NCI-H748 treated with DMSO at 0.1 percent for 48 hours (cell line): ENCODE data around the gene IGF1R.

Experiments
- DNase-seq: peaks from one replicate; lab custom pipeline; 2025; lab: John Stamatoyannopoulos, UW

The IGF1R gene

DNA sequence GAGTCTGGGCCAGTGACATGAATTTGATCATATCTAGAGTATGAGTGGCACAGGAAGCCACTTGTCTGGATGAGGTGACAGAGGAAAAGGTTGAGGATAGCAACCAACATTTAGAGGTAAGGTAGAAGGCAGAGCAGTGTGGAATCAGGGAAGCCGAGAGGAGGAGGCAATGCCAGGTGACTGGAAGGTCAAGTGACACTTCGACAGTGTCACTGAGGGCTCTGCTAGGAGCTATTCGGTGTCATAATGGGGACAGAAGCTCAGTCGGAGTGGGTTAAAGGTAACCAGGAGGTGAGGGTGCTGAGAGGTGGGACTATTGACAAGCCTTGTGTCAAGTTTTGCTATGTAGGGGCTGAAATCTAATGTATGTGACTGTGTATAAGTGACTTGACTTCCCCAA, 56.7 kb downstream of the IGF1R start:
- DNase-seq = no peak

DNA sequence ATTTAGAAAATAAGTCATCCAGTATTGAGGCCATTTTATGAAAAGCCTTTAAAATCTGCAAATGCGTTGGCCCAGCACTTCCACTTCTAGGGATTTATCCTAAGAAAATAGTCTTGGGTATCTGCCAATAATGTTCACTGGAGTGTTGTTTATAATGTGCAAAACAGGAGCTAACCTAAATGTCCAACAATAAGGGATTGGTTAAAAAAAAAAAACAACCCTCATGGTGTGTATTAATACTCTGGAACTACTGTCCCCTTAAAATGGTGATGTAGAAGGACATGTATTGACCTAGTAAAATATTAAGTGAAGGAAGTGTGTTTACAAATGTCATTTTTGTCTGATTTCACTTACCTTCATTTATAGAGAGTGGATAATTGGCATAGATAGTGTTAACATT, 58.0 kb downstream of the IGF1R start:
- DNase-seq = no peak

DNA sequence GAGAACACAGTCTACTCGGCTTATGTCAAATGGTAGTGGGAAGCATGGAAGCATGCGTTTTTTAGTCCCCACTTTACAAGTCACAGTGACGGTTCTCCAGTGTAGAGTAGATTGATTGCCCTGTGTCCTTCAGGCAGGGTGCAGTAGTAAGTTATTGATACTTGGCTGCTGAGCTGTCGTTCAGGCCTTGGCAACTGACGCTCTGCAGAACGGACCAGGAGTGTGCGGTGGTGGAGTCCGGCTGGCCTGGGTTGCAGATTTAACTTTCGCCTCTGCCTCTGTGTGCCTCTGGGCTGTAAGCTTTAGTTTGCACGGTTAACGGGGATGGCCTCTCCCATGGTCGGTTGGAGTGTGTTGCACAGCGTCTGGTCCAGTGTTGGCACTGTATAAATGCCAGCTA, 58.6 kb downstream of the IGF1R start:
- DNase-seq = no peak

DNA sequence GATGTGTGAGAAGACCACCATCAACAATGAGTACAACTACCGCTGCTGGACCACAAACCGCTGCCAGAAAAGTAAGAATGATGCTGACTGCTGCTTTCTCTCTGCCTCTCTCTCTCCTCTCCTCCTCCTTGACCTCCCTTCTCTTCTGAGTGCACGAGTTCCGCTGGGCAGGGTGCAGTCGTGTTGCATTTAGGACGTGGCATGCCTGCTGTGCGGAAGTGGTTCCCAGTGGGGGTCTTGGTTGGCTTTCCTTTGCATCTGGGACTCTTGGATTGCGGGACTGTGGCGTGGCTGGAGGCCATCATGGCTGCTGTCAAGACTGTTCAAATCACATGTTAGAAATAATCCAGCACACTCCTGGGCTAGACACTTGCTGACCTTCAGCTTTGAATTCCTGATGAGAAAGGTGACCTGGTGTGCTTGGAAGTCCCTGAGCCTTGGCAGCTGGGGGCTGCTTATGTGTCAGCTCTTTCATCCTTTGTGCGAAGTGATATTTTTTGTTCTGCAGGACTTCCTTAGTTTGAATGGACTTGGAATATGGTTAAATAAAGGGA, 59.8 kb downstream of the IGF1R start:
- no peak for DNase-seq

DNA sequence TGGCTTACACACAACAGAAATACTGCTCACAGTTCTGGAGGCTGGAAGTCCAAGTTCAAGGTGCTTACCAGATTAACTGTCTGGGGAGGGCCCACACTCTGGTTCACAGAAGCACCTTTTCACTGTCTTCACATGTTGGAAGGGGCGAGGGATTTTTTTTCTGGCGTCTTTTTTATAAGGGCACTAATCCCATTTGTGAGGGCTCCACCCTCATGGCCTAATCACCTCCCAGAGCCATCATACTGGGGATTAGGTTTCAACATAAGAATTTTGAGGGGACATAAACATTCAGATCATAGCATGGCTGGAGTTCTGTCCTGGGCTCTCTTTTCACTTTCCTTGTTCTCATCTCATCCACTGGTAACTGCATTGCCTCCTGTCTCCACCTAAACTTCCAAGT, 63.5 kb downstream of the IGF1R start:
- DNase-seq = no peak

DNA sequence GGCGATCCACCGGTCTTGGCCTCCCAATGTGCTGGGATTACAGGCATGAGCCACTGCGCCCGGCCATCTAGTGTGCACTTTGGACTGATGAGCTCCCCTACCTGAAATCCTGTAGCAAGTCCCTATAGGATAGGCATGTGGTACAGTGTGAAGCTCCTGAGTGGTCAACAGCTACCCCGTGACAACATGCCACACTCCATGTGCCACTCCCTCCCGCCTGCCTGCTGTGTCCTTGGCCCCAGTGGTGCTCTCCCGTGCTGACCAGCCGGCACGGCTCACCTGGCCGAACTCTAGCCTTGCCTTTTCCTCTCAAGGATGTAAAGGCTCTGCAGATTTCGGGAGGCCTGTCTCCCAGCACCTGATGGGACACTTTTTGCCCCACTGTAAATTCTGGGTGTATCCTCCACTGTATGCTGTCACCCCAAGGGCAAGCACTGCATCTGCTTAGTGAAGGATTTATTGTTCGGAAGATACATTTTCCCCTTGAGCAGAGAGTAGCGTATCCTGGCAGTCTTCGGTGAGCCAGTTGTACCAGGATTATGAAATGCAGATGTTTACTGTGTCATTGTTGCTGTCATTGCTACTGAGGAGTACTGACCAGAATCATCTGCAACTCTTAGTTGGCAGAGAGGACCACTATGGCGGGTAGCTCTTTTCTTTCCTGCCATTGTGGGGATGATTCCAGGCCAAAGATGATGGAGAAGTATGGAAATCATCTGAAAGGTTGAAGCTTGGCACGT, 64.7 kb downstream of the IGF1R start:
- DNase-seq = no peak

DNA sequence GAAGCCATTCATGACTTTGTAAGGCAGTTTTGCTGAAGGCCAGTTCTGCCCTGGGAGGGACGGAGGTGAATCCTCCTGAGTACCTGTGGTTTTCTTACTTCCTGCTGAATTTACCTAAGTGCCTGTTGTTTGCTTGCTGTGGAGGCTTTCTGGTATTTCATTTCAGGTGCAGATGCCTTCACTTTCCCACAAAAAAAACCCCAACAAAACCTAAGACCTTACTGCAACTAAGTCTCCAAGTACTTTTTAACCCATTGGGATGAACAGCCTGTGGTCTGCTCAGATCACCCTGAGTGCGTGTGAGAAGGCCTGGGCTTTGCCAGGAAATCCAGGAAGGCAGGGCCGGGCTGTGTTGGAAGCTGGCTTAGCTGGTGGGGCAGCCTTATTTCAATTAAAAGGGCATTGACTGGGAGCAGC, 65.3 kb downstream of the IGF1R start:
- no peak for DNase-seq

DNA sequence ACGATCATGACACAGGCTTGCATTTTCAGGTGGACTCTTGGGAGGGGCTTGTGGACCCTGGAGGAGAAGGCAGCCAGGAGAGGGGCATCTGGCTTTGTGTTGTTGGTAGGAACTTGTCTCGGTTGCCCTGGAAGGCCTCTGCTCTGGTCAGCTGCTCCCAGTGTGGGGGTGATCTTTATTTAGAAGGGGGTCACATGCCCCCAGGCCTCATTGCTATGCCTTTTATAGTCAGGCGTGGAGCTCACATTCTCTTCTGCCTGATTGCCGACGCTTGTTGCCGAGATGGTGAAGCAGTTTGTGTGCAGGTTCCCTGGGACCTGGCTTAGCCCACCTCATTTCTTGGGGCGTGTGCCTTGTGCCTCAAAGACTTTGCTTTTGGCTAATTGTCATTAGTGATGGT, 66.6 kb downstream of the IGF1R start:
- no peak for DNase-seq

DNA sequence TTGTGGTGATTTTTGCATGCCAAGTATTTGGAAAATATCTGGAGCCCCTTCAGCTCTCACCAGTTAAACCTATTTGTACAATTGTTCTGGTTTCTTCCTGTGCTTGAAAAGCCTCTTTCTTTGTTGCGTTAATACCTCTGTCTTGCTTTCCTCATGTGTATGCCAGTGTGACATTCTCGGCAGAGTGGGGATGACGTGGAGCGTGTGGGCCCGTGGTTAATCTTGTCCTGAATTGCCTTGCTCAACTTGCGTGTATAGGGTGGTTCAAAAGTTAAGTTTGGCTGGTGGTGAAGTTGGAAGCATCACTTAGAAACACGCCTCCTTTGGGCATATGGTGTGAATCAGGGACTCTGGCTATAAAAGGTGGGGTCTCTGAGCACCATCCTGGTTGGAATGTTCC, 67.1 kb downstream of the IGF1R start:
- DNase-seq = no peak

DNA sequence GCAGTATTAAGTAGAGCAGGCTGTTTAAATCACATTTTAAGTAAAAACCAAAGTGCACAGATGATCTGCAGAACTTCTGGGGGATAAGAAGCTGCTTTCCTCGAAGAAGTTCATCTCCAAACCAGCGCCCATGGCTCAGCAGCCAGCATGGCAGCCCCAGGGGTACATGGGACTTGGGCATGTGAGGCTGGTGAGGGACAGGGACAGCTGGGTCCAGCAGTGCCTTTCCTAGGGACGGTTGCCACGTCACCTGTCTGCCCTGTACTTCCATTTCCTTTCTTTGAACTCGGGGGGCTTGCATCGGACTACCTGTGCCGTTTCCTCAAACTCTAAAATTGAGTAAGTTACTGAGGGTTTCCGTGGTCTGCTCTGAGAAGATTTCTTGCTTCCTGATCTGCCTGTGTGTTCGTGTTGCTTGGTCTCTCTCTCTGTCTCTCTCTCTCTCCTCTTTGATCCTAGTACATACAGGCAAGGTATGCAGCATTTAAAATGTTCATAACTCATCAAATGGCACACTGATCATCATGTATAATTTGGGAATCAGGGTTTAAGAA, 67.6 kb downstream of the IGF1R start:
- no peak for DNase-seq

DNA sequence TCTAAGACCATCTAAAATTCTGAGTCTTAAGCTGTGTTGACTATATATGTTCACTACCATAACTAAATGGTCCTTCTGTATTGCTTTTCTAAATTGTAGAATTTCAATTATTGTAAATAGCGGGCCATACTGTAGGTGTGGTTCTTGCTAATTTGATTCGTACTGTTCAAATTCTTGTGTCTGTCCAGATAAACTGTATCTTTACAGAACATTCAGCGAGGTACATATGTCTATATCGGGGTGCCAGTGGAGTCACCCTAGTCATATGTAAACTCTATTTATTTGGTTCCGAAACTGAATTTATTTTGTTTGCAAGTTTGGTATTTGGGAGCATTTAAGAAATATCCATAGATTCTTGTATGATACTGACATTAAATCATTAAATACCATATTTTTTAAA, 69.0 kb downstream of the IGF1R start:
- DNase-seq = no peak

DNA sequence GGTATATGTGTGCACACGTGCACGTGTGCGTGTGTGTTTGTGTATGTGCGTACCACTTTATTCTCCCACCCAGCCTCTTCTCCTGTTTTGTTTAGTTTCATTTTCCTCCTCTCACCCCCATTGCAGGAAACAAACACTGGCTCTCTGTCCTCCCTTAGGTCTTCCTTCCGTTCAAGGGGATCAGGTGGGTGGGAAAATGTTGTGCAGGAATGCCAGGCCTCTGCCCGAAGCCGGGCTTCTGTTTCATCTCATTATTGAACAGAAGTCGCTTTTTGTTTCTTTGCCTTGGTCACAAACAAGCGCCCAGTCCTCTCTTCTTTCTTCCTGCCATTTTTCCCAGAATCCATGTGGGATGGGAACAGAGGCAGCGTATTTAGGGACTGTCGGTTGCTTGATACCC, 69.6 kb downstream of the IGF1R start:
- no peak for DNase-seq

DNA sequence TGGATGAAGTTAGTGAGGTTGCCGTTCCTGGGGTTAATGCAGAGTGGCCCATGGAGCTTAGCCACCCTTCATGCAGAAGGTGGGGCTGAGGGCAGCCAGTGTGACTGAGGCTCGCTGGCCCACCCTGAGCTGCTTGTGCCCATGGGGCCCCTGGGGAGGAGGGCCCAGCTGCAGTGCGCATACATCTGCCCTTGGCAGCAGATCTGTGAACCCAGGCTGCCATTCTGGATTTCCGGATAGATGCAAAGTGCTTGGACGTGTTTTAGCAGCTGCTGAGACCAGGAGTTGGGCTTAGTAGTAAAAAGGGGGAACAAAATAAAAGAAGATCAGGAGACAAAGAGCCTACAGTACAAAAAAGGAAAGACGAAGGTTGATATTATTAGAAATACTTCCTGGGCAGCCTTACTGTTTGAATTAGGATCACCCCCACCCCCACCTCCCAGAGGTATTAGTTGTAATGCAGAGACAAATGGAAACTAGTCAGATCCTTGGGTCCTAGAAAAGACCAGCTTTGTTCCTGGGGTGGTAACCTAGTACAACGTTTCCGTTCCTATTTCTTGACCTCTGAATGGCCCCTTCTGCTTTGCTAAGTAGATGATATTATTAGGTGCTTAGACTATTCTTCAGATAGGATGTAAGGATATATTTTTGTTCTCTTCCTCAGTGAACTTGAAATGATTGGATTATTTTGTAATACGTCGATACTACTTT, 70.2 kb downstream of the IGF1R start:
- DNase-seq = no peak

DNA sequence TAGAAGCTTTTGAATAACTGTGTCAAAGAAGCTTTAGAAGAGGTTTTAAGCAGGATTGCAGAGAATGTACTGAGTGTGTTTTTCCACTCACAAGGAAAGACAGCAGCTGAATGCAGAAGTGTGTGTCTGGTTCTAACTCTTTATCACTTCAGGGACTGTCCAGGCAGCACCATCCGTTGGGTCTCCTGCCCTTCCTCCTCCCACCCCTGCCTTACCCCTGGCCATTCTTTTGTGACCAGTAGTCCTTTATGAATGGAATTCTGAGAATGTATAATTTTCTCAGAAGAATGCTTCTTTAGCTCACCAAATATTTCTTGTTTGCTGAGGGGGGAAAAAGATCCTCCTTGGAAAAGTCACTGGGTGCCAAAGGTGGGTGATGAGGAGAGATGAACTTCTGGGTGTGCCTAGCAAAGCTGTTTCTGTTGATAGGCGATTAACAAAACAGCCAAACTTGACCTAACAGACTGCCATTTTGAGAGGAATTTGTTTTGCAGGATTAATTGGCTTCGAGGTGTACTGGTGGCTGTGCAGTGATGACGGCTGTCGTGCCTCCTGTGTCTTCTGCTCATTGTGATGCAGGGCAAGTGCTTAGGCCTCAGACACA, 70.9 kb downstream of the IGF1R start:
- no peak for DNase-seq

DNA sequence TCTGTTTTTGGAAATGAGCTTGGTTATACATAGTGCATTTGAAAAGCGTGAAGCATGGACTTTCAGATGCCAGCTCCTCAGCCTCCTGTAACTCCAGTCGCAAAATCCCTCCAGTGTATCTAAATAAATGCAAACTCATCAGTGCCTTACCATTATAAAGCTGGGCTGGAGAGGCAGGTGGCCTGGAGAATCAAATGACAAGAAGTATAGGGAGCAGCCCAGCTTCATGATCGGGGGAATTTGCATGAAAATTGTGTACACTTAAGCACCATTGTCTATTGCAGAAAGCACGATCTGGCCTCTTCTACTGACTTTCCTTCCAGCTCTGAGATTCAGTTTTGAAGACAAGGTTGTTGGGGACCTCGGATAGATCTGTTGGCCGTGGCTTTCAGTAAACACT, 71.7 kb downstream of the IGF1R start:
- no peak for DNase-seq

DNA sequence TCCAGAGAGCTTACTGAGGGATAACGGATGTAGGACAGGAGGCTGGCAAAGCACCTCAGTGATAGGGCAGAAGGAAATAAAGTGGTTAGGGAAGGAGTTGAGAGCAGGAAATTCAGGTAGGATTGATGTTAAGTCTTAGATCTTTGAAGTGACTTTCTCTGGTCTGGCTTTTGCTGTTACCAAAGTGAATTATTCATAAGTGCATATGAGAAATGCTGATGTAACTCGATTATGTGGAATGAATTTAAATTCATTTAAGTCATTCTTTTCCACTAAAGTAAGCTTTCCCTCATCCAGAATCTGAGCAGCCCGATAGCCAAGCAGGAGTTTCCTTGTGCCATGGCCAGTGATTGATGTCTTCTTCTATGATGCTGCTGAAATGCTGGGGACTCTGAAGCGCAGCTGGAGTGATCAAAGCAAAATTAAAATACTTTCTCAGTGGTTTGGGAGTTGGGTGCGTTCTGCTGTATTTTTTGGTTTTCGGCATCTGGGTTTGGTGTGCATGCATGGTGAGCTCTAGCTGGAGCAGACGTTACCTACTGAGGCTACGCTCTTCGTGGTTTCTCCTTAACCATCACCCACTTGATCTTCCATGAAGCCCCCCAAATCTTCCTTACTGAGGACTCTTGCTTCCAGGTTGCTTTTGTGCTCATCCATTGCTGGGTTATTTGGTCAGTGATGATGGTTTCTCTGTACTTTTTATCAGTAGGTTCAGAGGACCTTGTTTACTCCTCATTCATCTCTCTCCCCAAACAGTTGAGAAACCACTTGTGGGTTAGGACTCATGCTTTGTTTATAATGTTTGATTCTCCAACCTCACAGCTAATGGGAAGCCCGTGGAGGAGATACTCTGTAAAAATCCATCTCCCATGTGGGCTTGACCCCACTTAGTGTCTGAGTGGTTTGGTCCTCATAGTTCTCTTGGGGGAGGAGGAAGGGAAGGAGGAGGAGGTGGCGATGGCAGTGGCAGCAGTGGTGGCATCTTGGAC, 72.5 kb downstream of the IGF1R start:
- DNase-seq = no peak

DNA sequence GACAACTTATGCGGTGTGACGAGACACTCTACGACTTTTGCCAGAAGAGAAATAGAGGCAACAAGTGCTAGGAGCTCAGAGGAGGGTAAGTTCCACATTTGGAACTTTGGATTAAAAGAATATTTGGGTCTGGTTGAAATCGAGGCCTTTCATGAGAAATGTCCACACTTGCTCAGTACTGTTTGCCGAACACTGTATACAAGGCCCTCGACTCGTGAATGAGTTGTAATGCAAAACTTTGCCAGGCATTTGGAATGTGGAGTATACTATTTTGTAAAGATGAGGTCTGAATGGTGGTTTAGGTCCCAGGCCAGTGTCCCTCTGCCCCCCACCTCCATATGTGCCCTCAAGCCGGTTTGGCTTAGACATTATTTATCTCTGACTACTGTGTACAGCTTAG, 73.9 kb downstream of the IGF1R start:
- DNase-seq = no peak

DNA sequence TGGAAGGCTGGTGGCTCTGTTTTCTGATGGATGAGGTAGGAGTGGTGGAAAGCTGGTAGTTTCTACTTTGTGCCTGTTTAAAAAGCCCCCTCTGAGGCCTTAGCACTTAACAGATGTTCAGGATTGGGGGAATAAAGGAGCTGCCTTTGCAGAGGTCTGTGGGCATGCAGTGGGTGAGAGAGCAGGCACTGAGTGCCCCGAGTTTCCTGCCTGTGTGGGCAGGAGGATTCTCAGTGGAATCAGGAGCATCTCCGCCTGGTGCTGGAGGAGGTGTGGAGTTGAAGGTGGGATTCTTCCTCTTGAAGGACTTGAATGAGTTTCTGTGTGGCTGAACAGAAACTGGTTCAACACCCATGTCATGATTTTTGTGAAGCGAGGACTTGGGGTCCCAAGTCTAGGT, 74.3 kb downstream of the IGF1R start:
- DNase-seq = no peak

DNA sequence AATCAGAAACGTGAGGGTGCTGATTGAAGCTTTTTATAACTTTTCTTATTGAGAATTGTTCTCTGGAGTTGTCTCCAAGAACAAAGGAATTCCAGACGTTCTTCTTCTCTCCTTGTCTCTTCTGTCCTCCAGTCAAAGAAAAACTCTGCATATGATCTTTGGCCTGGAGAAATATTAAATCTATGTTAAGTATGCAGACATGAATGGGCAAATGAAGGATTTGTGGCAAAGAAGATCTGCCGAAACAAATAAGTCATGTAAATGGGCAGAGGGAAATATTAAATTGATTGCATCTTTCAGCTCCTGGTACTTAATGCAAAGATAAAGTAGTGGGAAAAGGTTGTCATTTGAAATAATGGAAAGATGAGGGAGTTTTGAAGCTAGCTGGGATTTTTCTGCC, 74.9 kb downstream of the IGF1R start:
- no peak for DNase-seq

DNA sequence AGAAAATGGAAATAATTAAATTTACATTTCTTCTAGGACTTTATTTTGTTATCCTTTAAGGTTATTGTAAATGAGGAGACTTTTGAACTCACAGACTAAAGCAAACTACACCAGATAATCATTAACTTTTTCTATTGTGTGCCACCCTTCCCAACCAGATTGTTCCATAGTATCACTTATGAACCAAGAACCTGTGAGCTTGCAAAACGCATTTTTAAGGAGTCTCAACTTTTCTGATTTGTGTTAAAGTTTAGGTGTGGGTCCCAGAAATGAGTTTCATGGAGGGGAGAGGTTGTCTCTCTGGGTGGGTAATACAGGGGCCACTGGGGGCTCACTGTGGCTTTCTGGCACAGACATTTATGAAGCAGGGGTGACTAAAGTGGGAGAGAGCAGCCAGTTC, 75.7 kb downstream of the IGF1R start:
- DNase-seq = no peak

DNA sequence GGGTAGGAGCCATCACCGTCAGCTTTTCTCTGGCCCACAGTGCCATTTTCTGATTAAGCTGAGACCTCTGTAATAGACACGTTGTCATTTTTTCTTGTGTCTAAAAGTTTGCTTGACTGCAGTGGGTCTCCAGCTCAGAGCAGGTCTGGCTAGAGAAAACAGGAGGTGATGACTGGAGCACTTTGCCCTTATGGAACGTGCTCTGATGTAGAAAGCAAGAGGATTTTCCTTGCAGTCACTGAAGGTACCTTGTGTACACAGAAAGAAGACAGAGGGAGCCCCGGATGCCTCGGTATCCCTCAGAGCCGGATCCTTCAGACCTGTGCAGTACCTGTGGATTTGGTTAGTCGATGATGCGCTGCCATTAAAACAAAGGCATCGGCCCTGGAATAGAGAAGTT, 76.2 kb downstream of the IGF1R start:
- no peak for DNase-seq

DNA sequence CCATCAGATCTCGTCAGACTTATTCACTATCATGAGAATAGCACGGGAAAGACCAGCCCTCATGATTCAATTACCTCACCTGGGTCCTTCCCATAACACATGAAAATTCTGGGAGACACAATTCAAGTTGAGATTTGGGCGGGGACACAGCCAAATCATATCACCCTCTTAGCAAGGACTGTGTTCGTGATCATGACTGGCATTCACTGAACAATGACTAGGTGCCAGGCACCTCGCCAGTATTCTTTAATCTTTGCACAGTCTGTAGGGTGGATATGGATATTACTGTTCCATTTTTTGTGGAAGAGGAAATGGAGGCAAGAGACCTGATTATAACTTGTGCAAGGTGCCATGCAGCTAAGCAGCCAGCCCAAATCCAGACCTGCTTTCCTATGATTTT, 77.5 kb downstream of the IGF1R start:
- DNase-seq = no peak
